Glutamatergic neuron (in vitro differentiated cells): ENCODE measurements around the gene VGLL1. TPM values are rescaled to one million over a fixed set of nuclear protein-coding genes. Genes with fewer than 3 reads are reported as not detected.

ENCODE experiments used
- DNase-seq: peaks from one replicate; pipeline ENCODE4 v3.0.0; 2022
- H3K27ac Mint-ChIP-seq: one replicate; pipeline ENCODE4 v1.8.0; 2020; ENCODE audit warnings: mild to moderate bottlenecking, mixed read lengths, inconsistent platforms; ENCODE audit not compliant: unreplicated experiment
- H3K27me3 Mint-ChIP-seq: one replicate; pipeline ENCODE4 v1.8.0; 2020; ENCODE audit warnings: mild to moderate bottlenecking, moderate library complexity, mixed read lengths, inconsistent platforms; ENCODE audit not compliant: unreplicated experiment
- H3K36me3 Mint-ChIP-seq: one replicate; pipeline ENCODE4 v1.8.0; 2020; ENCODE audit warnings: mild to moderate bottlenecking, mixed read lengths, inconsistent platforms; ENCODE audit not compliant: unreplicated experiment
- H3K4me1 Mint-ChIP-seq: one replicate; pipeline ENCODE4 v1.8.0; 2020; ENCODE audit warnings: mild to moderate bottlenecking, low read depth, mixed read lengths, inconsistent platforms; ENCODE audit not compliant: unreplicated experiment
- H3K4me3 Mint-ChIP-seq: one replicate; pipeline ENCODE4 v1.8.0; 2020; ENCODE audit warnings: mild to moderate bottlenecking, mixed read lengths, inconsistent platforms; ENCODE audit not compliant: unreplicated experiment
- H3K9me3 Mint-ChIP-seq: one replicate; pipeline ENCODE4 v1.8.0; 2020; ENCODE audit warnings: mild to moderate bottlenecking, moderate library complexity, mixed read lengths, inconsistent platforms; ENCODE audit not compliant: unreplicated experiment
- CTCF ChIP-seq: fragments of 200-600 bp; sonication (generic); IDR thresholded peaks from one replicate; pipeline ENCODE4 v1.5.0; 2021; ENCODE audit not compliant: partially characterized antibody, unreplicated experiment
- total RNA-seq: library from RNA; stranded (reverse); fragmentation: NEBNext Ultra II Directional; extraction: Animal tissue kit (Norgen Biotek cat#: 25700); gene quantifications from one replicate; pipeline ENCODE4 v1.2.1, GENCODE V29; 2021; ENCODE audit not compliant: unreplicated experiment

The VGLL1 gene
- total RNA-seq, 1 donor from 2014 or later: not detected

- no peaks in the 10 kb centered on the region for H3K36me3 Mint-ChIP-seq
- no peaks in the 10 kb centered on the region for H3K27me3 Mint-ChIP-seq
- no peak overlapping the region for H3K27ac Mint-ChIP-seq
- no peak overlapping the region for H3K4me3 Mint-ChIP-seq
- TF ChIP-seq CTCF: no peak
- peaks cover 4% of the 10 kb centered on the region for H3K4me1 Mint-ChIP-seq
- no peaks in the 10 kb centered on the region for H3K9me3 Mint-ChIP-seq
- no peak for DNase-seq
These were observed 37.0 kb upstream of the VGLL1 start for GRCh38 chrX:136495043-136495442.

- no peak for DNase-seq
- peaks cover 4% of the 10 kb centered on the region for H3K4me1 Mint-ChIP-seq
- H3K36me3 Mint-ChIP-seq: no peaks in the 10 kb centered on the region
- H3K9me3 Mint-ChIP-seq: no peaks in the 10 kb centered on the region
- H3K27me3 Mint-ChIP-seq: no peaks in the 10 kb centered on the region
- H3K4me3 Mint-ChIP-seq: peak overlapping the region; percentile 91
- H3K27ac Mint-ChIP-seq: peak overlapping the region; percentile 93
- TF ChIP-seq CTCF: no peak
These were observed 35.7 kb upstream of the VGLL1 start for GRCh38 chrX:136496186-136496763.

- Mint-ChIP-seq H3K27ac (peak overlapping the region; percentile 93), H3K9me3 (no peaks in the 10 kb centered on the region), H3K4me1 (peaks cover 4% of the 10 kb centered on the region), H3K4me3 (peak overlapping the region; percentile 91), H3K36me3 (no peaks in the 10 kb centered on the region), H3K27me3 (no peaks in the 10 kb centered on the region)
- DNase-seq: peak; percentile 79
- TF ChIP-seq CTCF: no peak
These were observed 35.1 kb upstream of the VGLL1 start for GRCh38 chrX:136496764-136497555.

- DNase-seq: peak; percentile 26
- Mint-ChIP-seq H3K4me1 (peaks cover 4% of the 10 kb centered on the region), H3K4me3 (peak within 1 kb of the TSS; percentile 94), H3K27ac (peak within 1 kb of the TSS; percentile 93), H3K27me3 (no peaks in the 10 kb centered on the region), H3K36me3 (no peaks in the 10 kb centered on the region), H3K9me3 (no peaks in the 10 kb centered on the region)
- no peak for TF ChIP-seq CTCF
These were observed 34.4 kb upstream of the VGLL1 start, which contains the start of gene HTATSF1 for GRCh38 chrX:136497556-136498052. Gene HTATSF1 (plus strand): TSS chrX:136497592. CDS start chrX:136497685, 93 bp downstream.

- TF ChIP-seq CTCF: no peak
- H3K36me3 Mint-ChIP-seq: no peaks in the 10 kb centered on the region
- no peaks in the 10 kb centered on the region for H3K9me3 Mint-ChIP-seq
- no peaks in the 10 kb centered on the region for H3K27me3 Mint-ChIP-seq
- DNase-seq: no peak
- no peak overlapping the region for H3K27ac Mint-ChIP-seq
- no peaks in the 10 kb centered on the region for H3K4me1 Mint-ChIP-seq
- no peak overlapping the region for H3K4me3 Mint-ChIP-seq
These were observed 12.9 kb upstream of the VGLL1 start for GRCh38 chrX:136519069-136519468.
